AG09309 (cell line): ENCODE results near the gene IDH2.

Experiments used
- DNase-seq: peaks from one replicate; pipeline ENCODE4 v3.0.0-alpha.2; 2010; ENCODE audit warnings: low read depth
- H3K4me3 ChIP-seq: 2 replicates; pipeline ENCODE4 v1.5.1; 2011; ENCODE audit warnings: mild to moderate bottlenecking, low read depth, low read length, moderate library complexity; ENCODE audit not compliant: control insufficient read depth
- CTCF ChIP-seq: IDR thresholded peaks from 2 replicates; pipeline ENCODE4 v1.5.1; 2011; ENCODE audit warnings: mild to moderate bottlenecking, low read depth, low read length, inconsistent platforms; ENCODE audit not compliant: insufficient read depth, control insufficient read depth; ENCODE audit errors: missing control alignments

The IDH2 gene

GRCh38 chr15:90126596-90127435, 24.5 kb upstream of the IDH2 start:
- DNase-seq, result no peak
- H3K4me3 ChIP-seq, result no peak overlapping the region
- TF ChIP-seq CTCF, result no peak

- no peak for DNase-seq
- H3K4me3 ChIP-seq, result no peak overlapping the region
- TF ChIP-seq CTCF, result no peak
Observed at GRCh38 chr15:90126022-90126421, 23.8 kb upstream of the IDH2 start.

- no peak for TF ChIP-seq CTCF
- no peak for DNase-seq
Observed at GRCh38 chr15:90124507-90124906, 22.2 kb upstream of the IDH2 start.

GRCh38 chr15:90121086-90121485, 18.8 kb upstream of the IDH2 start:
- no peak for DNase-seq
- TF ChIP-seq CTCF, result no peak
- H3K4me3 ChIP-seq, result no peak overlapping the region

More at GRCh38 chr15:90124507-90124906, 22.2 kb upstream of the IDH2 start:
- H3K4me3 ChIP-seq, result no peak overlapping the region

GRCh38 chr15:90119367-90119766, 17.1 kb upstream of the IDH2 start:
- no peak for TF ChIP-seq CTCF
- no peak overlapping the region for H3K4me3 ChIP-seq
- DNase-seq, result no peak

- TF ChIP-seq CTCF, result no peak
- H3K4me3 ChIP-seq, result no peak overlapping the region
- no peak for DNase-seq
Observed at GRCh38 chr15:90115783-90116182, 13.5 kb upstream of the IDH2 start.
